22Rv1 (cell line): Measurements from ENCODE around the gene TBC1D5.

Experiments
- H3K27ac ChIP-seq: fragments of 450-650 bp; 2 replicates; pipeline ENCODE4 v1.5.1; 2017
- ZFX ChIP-seq: fragments of 450-650 bp; IDR thresholded peaks from 2 replicates; pipeline ENCODE4 v1.6.1; 2017; ENCODE audit warnings: antibody characterized with exemption, borderline replicate concordance
- TF ChIP-seq, protein P1 (sequence below): fragments of 450-650 bp; IDR thresholded peaks from 2 replicates; pipeline ENCODE4 v1.5.1; 2017; ENCODE audit warnings: mild to moderate bottlenecking

TBC1D5 gene

GRCh38 chr3:17752876-17753631, 10.6 kb upstream of the TBC1D5 start:
- H3K27ac ChIP-seq = no peak overlapping the region
- no peak for TF ChIP-seq ZFX
- TF ChIP-seq, protein P1, sequence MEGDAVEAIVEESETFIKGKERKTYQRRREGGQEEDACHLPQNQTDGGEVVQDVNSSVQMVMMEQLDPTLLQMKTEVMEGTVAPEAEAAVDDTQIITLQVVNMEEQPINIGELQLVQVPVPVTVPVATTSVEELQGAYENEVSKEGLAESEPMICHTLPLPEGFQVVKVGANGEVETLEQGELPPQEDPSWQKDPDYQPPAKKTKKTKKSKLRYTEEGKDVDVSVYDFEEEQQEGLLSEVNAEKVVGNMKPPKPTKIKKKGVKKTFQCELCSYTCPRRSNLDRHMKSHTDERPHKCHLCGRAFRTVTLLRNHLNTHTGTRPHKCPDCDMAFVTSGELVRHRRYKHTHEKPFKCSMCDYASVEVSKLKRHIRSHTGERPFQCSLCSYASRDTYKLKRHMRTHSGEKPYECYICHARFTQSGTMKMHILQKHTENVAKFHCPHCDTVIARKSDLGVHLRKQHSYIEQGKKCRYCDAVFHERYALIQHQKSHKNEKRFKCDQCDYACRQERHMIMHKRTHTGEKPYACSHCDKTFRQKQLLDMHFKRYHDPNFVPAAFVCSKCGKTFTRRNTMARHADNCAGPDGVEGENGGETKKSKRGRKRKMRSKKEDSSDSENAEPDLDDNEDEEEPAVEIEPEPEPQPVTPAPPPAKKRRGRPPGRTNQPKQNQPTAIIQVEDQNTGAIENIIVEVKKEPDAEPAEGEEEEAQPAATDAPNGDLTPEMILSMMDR = no peak

- no peak overlapping the region for H3K27ac ChIP-seq
- TF ChIP-seq ZFX = no peak
- TF ChIP-seq, protein P1 = no peak
Measured at GRCh38 chr3:17752436-17752835, 10.0 kb upstream of the TBC1D5 start.

DNA sequence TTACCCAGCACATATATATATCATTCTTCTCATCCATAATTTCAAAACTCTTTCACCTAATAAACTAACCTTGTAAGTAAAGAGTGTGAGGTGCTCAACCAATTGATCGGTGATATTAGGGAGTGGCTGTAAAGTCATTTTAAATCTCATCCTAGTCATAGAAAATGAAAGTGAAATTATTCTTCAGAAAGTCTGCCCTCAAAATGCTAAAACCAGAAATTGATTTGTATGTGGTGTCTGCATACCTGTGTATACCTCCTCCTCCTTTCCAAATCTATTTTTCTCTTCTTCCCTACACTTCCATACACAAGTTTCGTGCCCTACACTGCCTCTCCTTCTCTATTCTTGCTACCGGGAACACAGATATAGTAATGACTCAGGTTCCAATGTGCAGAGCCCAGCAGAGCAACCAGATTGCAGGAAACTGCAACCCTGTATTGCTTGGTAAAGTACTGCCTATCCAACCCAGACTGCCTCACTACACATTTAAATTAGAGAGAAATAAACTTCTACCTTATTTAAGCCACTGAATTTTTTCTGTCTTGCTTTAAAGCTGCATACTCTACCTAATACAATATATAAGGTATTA, 7.4 kb upstream of the TBC1D5 start:
- no peak overlapping the region for H3K27ac ChIP-seq
- TF ChIP-seq, protein P1 = no peak
- TF ChIP-seq ZFX = no peak

DNA sequence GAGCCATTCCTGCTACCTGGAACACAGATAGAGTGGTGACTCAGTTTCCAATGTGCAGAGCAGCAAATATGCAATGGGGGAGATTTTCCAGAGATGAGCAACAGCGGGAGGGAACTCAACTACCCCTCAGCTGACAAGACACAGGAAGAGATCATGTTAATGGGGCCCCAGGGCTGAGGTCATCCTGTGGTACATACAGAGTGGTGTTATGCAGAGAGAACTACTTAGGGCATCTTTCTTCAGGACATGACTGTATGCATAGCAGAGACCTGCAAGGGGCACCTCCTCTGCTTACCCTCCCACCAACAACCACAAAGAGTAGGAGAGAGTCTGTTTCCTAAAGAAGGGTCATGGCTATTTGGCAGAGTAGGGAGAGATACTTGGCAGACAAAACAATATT, 6.8 kb upstream of the TBC1D5 start:
- no peak overlapping the region for H3K27ac ChIP-seq
- TF ChIP-seq, protein P1 = no peak
- no peak for TF ChIP-seq ZFX

DNA sequence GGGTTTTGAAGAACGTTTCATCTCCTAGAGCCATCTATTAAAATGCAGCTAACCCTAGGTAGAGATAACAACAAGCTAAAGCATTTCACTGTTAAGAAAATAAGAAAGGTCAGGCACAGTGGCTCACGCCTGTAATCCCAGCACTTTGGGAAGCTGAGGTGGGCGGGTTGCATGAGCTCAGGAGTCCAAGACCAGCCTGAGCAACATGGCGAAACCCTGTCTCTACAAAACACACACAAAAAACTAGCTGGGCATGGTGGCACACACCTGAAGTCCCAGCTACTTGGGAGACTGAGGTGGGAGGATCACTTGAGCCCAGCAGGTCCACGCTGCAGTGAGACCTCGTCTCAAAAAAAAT, 5.4 kb upstream of the TBC1D5 start:
- no peak overlapping the region for H3K27ac ChIP-seq
- TF ChIP-seq, protein P1 = no peak
- TF ChIP-seq ZFX = no peak

DNA sequence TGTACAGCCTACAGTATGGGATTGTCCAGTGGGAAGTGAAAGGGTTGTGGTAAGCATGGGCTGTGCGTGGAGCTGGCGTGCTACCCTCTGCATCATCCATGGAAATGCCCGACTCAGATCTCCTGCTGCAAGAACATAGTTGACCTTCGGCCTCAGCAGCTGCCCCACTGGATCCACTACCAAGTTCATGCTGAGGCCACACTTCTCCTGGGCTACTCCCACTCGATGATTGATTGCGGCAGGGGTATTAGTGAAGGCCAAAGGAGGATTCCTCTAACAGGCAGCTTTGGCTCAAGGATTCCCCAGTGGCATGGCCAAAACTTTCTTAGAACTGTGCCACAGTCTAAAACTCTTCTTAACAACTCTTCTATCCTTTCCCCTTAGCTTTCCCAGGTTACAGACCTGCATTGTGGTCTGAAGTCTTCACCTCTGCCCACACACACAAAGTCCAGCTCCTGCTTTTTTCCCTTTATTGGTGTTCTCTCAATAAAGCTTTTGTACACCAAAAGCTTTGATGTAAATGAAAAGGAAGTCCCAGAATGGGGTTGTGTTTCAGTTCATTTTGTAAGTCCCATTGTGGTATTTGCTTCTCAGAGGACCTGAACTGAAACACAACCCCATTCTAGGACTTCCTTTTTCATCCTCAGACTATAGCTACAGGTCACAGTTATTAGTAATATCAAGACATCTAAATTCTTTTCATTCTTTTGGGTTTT, 4.9 kb upstream of the TBC1D5 start:
- no peak for TF ChIP-seq ZFX
- TF ChIP-seq, protein P1 = no peak
- H3K27ac ChIP-seq = no peak overlapping the region

- TF ChIP-seq, protein P1 = no peak
- TF ChIP-seq ZFX = no peak
- no peak overlapping the region for H3K27ac ChIP-seq
Measured at GRCh38 chr3:17745894-17746293, 3.5 kb upstream of the TBC1D5 start.
